Stomach smooth muscle (tissue), 2 donors: Measurements from ENCODE around the gene RPS6KA1.

Source experiments
- H3K27ac ChIP-seq: one replicate; pipeline ENCODE4 v1.7.0; 2013; ENCODE audit warnings: mild to moderate bottlenecking, low read length, inconsistent platforms
- H3K27me3 ChIP-seq, 2 donors: one replicate each; pipeline ENCODE4 v1.7.0; 2013; ENCODE audit warnings: low read length in 2 of 2; ENCODE audit not compliant: insufficient read depth in 2 of 2, control insufficient read depth in 1 of 2
- H3K36me3 ChIP-seq, 2 donors: one replicate each; pipeline ENCODE4 v1.7.0; 2013; ENCODE audit warnings: low read length in 2 of 2; ENCODE audit not compliant: control insufficient read depth in 2 of 2, insufficient read depth in 2 of 2
- H3K4me1 ChIP-seq: one replicate; pipeline ENCODE4 v1.7.0; 2013; ENCODE audit warnings: low read length; ENCODE audit not compliant: control insufficient read depth, insufficient read depth
- H3K4me3 ChIP-seq, 2 donors: one replicate each; pipeline ENCODE4 v1.7.0; 2013; ENCODE audit warnings: low read length in 2 of 2
- H3K9ac ChIP-seq, 2 donors: one replicate each; pipeline ENCODE4 v1.7.0; 2013; ENCODE audit warnings: low read length in 2 of 2, mild to moderate bottlenecking in 1 of 2
- H3K9me3 ChIP-seq, 2 donors: one replicate each; pipeline ENCODE4 v1.7.0; 2013; ENCODE audit warnings: low read length in 2 of 2; ENCODE audit not compliant: control insufficient read depth in 2 of 2
- donor health status: healthy.
- donor health status: Pancreatic carcinoma.

RPS6KA1 gene

DNA sequence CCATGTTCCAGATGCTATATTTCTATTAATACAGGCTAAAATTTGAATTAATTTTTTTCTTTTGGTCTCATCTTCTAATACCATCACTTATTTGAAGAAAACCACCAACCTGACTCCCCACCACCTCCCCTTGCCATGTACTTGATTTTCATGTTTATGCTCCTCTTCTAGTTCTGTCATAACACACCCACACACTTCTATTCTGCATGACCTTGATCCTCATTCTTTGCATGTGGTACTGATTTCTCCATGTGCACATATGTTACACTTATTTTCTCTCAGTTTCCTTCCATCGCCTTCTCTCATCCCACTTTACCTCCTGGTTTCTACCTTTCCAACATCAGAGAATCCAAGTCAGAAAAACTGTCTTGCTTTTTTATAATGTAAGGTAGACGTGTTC, 87.3 kb downstream of the RPS6KA1 start:
- Histone ChIP-seq H3K27ac (no peak overlapping the region), H3K4me1 (peaks cover 17% of the 10 kb centered on the region), H3K27me3 (no peaks in the 10 kb centered on the region), H3K9me3 (no peaks in the 10 kb centered on the region), H3K36me3 (no peaks in the 10 kb centered on the region), H3K4me3 (no peak overlapping the region), H3K9ac (no peak overlapping the region)

DNA sequence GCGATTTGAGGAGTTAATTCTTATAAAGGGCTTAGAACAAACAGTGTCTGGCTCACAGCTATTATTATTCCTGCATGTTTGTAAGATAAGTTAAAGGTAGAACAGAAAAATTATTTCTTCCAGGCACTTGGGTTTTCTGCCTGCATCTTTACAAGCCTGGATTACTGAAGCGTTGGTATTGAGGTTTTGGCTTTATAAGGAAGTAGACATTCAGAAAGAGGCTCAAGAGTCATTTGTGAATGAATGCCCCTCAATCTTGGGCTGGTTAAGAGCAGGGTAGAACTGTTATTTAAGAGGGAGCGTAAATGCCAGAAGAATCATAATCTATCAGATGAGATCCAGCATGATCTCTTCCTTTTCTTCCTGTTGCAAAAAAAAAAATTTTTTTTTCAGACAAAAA, 89.0 kb downstream of the RPS6KA1 start:
- no peaks in the 10 kb centered on the region for H3K27me3 ChIP-seq
- H3K36me3 ChIP-seq, result no peaks in the 10 kb centered on the region
- no peak overlapping the region for H3K27ac ChIP-seq
- no peaks in the 10 kb centered on the region for H3K9me3 ChIP-seq
- H3K4me1 ChIP-seq, result peaks cover 17% of the 10 kb centered on the region
- H3K9ac ChIP-seq, result no peak overlapping the region
- no peak overlapping the region for H3K4me3 ChIP-seq
